Measurements from ENCODE around the gene INTS12. TPM values are rescaled to one million over a fixed set of nuclear protein-coding genes. Genes with fewer than 3 reads are reported as not detected.

Gene INTS12
- total RNA-seq, 1 experiment from 2014 or later = 4.7 TPM

DNA sequence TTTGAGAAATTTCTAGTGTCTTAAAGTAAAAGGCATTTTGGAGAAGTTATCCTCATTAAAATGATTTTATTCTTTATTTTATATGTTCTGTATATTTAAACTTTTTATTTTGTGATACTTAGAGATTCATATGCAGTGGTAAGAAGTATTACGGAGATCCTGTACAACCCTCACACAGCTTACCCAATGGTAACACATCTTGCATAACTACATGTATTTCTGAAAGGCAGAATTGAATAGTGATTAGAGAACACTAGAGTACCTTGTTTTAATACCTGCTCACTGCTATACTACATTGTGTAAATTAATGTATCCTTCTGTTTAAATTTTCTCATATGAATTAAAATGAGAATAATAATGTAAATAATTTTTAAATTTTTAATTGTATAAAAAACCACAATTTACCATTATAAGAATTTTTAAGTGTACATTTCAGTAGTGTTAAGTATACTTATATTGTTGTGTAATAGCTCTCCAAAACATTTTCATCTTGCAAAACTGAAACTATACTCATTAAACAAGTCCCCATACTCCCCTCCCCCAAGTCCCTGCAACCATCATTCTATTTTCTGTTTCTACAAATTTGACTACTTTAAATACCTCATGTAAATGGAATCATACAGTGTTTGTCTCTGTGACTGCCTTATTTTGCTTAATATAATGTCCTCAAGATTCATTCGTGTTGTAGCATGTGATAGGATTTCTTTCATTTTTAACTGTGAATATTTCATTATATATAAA, 45.4 kb downstream of the INTS12 start:
- H3K4me3 ChIP-seq (ENCODE audit: insufficient read depth, low read depth, low read length) = no peak overlapping the region
- peaks cover 1% of the 10 kb centered on the region; the same call in 1 of the 2 replicates for H3K27me3 ChIP-seq (ENCODE audit: control insufficient read depth, insufficient read depth, low read length)
- no peaks in the 10 kb centered on the region for H3K36me3 ChIP-seq (replicated peaks; ENCODE audit: control insufficient read depth, insufficient read depth, low read length)
- no peak for DNase-seq

DNA sequence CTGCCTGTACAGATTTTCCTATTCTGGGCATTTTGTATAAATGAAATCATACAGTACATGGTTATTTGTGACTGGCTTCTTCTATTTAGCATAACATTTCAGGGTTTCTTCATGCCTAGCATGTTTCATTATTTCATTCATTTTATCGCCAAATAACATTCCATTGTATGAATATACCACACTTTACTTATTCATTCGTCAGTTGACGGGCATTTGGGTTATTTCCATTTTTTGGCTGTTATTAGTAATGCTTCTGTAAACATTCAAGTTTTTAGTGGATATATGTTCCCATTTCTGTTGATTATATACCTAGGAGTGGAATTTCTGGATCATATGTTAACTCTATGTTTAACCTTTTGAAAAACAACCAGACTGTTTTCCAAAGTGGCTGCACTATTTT, 47.5 kb downstream of the INTS12 start:
- peaks cover 1% of the 10 kb centered on the region; the same call in 1 of the 2 replicates for H3K27me3 ChIP-seq (ENCODE audit: control insufficient read depth, insufficient read depth, low read length)
- H3K36me3 ChIP-seq (replicated peaks; ENCODE audit: control insufficient read depth, insufficient read depth, low read length) = no peaks in the 10 kb centered on the region
- H3K4me3 ChIP-seq (ENCODE audit: insufficient read depth, low read depth, low read length) = no peak overlapping the region
- no peak for DNase-seq

DNA sequence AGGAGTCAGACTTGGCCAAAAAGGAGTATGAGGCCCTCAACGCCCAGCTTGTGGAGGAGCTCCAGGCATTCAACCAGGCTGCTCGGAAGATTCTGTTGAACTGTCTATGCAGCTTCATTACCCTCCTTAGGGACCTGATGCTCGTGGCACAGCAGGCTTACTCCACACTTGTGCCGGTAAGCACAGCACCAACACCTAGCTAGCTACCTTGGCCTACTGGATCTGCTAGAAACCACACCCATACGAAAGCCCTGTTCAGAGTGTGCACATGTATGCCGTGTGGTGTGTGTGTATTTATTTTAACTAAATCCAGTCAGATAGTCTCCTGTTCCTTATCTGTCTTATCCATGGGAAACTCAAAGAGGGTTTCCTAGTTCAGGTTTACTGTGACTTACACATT, 49.3 kb downstream of the INTS12 start:
- Histone ChIP-seq H3K27me3 (ENCODE audit: control insufficient read depth, insufficient read depth, low read length) (peaks cover 1% of the 10 kb centered on the region; the same call in 1 of the 2 replicates), H3K36me3 (replicated peaks; ENCODE audit: control insufficient read depth, insufficient read depth, low read length) (no peaks in the 10 kb centered on the region), H3K4me3 (ENCODE audit: insufficient read depth, low read depth, low read length) (no peak overlapping the region)
- DNase-seq = no peak

DNA sequence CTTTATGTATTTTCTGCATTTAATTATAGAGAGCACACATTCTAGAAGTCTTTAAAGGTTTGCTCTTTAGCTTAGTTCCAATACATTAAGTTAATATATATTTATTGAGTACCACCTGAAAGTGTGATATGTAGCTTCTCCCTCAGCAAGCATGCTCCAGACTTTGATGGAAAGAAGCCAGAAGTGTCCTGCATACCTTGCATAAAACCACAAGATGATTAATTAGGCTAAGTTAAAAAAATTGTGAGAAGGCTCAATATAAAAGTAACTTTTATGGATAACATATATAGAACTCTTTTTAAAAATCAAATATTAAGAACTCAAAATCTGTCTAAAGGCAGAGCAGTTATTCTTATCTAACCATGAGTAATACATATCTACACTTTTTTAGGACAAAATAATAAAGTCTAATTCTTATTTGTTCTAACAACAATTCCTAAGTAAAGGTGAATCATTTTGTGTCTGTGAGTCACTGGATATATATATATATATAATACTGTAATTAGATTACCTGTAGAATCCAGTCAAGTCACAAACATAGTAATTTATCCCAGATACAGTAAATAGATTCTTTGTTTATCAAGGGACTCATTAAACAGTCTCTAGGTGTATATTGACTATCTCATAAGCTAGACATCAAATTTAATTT, 51.2 kb downstream of the INTS12 start:
- Histone ChIP-seq H3K27me3 (ENCODE audit: control insufficient read depth, insufficient read depth, low read length) (peaks cover 1% of the 10 kb centered on the region; the same call in 1 of the 2 replicates), H3K4me3 (ENCODE audit: insufficient read depth, low read depth, low read length) (no peak overlapping the region), H3K36me3 (replicated peaks; ENCODE audit: control insufficient read depth, insufficient read depth, low read length) (no peaks in the 10 kb centered on the region)
- DNase-seq = no peak

DNA sequence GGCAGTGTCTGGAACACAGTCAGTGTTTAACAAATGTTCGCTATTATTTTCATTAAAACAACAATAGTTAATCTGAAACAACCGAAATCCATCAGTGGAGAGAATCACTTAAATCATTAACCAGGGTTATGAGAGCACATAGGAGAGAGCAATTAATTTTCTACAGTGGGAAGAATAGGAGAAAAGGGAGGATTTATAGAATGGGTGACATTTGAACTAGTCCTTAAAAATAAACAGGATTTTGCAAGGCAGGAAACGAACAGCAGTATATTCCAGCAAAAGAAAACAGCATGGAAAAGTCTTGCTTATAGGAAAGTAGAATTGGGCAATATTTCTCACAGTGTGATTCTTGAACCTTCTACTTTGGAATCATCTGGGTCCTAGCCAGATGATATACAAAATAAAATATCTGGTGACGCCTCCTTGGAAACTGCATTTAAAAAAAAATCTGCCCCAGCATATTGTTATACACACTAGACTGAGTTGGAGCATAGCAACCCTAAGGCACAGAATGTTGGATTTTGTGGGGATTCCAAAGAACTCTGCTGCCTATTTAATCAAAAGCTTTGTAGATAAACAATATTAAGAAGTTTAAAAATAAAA, 56.1 kb downstream of the INTS12 start:
- H3K36me3 ChIP-seq (replicated peaks; ENCODE audit: control insufficient read depth, insufficient read depth, low read length) = no peaks in the 10 kb centered on the region
- no peak for DNase-seq
- H3K27me3 ChIP-seq (ENCODE audit: control insufficient read depth, insufficient read depth, low read length) = no peaks in the 10 kb centered on the region
- H3K4me3 ChIP-seq (ENCODE audit: insufficient read depth, low read depth, low read length) = no peak overlapping the region

DNA sequence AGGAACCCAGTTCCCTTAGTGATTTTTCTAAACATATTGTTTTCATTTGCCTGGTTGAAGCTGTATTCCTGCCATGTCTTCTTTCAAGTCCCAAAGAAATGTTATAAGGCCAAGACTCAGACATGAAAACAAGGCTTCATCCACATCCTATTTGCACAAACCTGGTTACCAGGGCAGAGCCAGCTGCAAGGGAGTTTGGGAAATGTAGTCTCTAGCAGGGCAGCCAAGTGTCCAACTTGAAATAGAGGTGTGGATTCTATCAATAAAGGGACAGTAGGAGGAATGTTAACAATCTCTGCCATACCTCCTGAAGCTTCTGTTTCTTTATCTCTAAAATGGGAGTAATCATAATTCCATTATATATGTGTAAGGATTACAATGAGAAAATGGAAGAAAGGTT, 56.6 kb downstream of the INTS12 start:
- Histone ChIP-seq H3K4me3 (ENCODE audit: insufficient read depth, low read depth, low read length) (no peak overlapping the region), H3K36me3 (replicated peaks; ENCODE audit: control insufficient read depth, insufficient read depth, low read length) (no peaks in the 10 kb centered on the region), H3K27me3 (ENCODE audit: control insufficient read depth, insufficient read depth, low read length) (no peaks in the 10 kb centered on the region)
- no peak for DNase-seq

DNA sequence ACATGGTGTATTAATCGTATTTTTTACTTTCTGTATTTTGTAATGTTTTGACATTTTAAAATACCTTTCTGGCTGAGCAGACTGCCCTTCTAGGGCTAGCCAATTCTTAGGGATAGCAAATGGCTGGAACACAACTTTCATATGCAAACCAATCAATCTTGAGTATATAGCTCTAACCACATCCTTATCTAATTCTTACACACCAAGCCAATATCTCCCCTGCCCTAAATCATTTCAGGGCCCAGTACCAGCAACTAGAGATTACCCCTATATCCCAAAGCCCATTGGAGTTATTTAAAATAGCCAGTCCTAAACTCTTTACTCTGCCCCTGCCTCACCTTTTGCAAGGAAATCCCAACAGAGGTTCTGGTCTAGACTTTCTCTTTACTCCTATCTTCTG, 58.3 kb downstream of the INTS12 start:
- no peaks in the 10 kb centered on the region for H3K36me3 ChIP-seq (replicated peaks; ENCODE audit: control insufficient read depth, insufficient read depth, low read length)
- no peak for DNase-seq
- no peaks in the 10 kb centered on the region for H3K27me3 ChIP-seq (ENCODE audit: control insufficient read depth, insufficient read depth, low read length)
- no peak overlapping the region for H3K4me3 ChIP-seq (ENCODE audit: insufficient read depth, low read depth, low read length)

DNA sequence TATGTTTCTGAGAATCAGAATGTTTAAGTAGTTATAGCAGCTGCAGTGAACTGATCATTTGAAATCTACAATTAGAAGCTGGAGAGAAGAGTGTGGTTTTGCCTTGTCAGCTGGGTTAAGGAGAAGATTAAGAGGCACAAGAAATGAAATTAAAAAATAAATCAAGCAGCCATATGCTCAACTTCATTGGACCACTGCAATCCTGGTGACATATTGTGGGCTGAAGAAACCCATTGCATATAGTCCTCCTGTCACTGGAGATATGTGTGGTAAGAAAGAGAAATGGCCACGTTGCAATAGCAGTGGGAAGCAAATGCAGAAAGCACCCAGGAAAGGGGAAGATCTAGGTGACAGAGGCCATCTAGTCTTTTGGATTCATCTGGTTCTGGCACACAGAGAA, 63.0 kb downstream of the INTS12 start:
- no peak overlapping the region for H3K4me3 ChIP-seq (ENCODE audit: insufficient read depth, low read depth, low read length)
- no peak for DNase-seq
- no peaks in the 10 kb centered on the region for H3K36me3 ChIP-seq (replicated peaks; ENCODE audit: control insufficient read depth, insufficient read depth, low read length)
- no peaks in the 10 kb centered on the region for H3K27me3 ChIP-seq (ENCODE audit: control insufficient read depth, insufficient read depth, low read length)

DNA sequence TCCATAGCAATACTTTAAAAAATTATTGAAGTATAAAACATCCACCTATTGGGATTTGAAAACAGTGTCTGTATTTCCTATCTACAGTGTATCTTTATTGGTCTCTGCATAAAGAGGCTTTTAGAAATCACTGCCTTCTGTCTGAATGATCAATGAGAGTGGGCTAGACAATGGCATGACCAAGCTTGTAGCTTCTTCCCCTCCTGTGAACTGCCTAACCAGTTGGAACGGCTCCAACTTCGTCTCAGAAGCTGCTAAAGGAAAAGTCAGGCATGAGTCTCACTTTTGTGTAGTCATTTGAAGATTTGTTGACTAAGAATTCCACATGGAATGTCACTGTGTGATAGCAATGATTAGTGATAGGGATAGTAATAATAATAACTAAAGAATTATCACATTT, 64.2 kb downstream of the INTS12 start:
- no peak for DNase-seq
- Histone ChIP-seq H3K27me3 (ENCODE audit: control insufficient read depth, insufficient read depth, low read length) (no peaks in the 10 kb centered on the region), H3K36me3 (replicated peaks; ENCODE audit: control insufficient read depth, insufficient read depth, low read length) (no peaks in the 10 kb centered on the region), H3K4me3 (ENCODE audit: insufficient read depth, low read depth, low read length) (no peak overlapping the region)

DNA sequence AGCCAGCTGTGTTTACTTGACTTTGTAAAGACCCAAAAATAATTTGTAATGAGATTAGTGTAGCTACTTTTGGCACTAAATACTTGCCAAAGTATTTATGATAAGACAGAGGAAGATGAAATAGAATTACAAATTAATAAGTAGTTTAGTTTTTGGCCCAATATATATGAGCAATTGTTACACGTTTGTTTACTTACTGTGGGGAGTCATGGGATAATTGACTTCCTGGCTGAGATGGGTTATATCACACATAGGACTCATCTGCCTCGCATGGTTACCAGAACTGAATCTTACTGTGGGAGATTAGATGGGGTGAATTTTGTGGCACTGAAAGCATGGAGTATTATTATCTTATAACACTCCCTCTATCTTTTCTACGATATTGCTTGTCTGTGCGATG, 66.6 kb downstream of the INTS12 start:
- H3K27me3 ChIP-seq (ENCODE audit: control insufficient read depth, insufficient read depth, low read length) = no peaks in the 10 kb centered on the region
- no peaks in the 10 kb centered on the region for H3K36me3 ChIP-seq (replicated peaks; ENCODE audit: control insufficient read depth, insufficient read depth, low read length)
- DNase-seq = no peak
- H3K4me3 ChIP-seq (ENCODE audit: insufficient read depth, low read depth, low read length) = no peak overlapping the region

DNA sequence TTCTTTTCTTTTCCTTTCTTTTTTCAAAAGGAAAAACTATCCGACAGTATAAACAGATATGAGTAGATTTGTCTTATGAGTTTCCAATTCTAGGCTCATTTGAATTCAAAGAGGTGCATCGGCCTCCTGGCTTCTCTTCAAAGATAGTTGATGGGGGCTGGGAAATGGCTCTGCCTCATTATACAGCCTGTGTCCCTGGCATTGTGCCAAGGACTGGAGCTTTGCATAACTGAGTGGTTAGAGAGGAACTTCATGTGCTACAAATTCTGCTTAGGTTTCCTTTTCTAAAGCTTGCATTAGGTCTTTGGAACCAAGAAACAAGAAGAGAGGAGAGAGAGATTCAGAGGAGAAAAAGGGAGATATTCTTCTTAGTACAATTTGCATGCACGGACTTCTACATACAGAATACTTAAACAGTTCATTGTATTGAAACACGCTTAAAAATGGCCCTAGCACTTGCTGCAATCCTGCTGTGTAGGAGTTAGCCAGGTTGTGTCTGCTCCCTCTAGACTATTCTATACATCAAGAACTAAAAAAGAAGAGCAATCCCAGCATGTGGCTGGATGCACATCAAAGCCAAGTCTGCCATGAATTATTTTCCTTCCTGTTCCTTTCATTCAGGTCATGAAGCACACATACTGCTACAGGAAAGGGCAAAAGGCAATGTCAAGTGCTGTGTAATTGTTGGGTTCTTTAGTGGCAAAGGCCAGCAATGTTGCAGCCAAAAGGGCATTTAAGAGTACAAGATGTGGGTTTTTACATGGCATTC, 70.9 kb downstream of the INTS12 start:
- Histone ChIP-seq H3K4me3 (ENCODE audit: insufficient read depth, low read depth, low read length) (no peak overlapping the region), H3K36me3 (replicated peaks; ENCODE audit: control insufficient read depth, insufficient read depth, low read length) (no peaks in the 10 kb centered on the region), H3K27me3 (ENCODE audit: control insufficient read depth, insufficient read depth, low read length) (no peaks in the 10 kb centered on the region)
- no peak for DNase-seq

DNA sequence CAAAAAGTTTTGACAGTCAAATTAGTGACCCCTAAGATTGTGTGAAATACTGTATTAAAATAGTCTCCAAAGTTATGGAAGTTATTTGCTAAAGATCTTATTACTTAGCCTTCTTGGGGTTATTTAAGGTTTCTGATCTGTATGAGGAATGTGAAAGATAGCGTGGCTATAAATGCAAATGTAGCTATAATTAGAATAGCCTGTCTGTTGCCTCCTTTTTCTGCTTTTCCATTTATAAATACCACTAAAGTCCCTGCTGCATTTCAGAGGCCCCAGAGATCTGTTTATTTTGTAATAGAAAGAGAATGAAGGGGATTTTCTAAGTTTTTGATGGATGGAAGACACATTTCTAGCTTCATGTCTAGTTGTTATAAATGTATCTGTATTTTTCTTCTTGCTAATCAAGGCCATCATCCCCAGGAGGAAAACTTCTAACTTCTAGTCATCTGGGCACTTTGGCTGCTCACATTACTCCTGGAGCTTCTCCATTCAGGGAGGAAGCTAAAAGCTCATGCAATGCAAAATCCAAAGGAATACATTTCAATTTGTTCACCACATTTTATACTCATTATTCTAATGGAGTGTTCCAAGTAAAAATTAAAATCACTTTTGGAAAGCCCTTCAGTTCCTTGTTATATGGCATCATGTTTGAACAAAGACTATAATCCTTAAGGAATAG, 73.9 kb downstream of the INTS12 start:
- H3K36me3 ChIP-seq (replicated peaks; ENCODE audit: control insufficient read depth, insufficient read depth, low read length) = no peaks in the 10 kb centered on the region
- H3K4me3 ChIP-seq (ENCODE audit: insufficient read depth, low read depth, low read length) = no peak overlapping the region
- DNase-seq = no peak
- no peaks in the 10 kb centered on the region for H3K27me3 ChIP-seq (ENCODE audit: control insufficient read depth, insufficient read depth, low read length)

DNA sequence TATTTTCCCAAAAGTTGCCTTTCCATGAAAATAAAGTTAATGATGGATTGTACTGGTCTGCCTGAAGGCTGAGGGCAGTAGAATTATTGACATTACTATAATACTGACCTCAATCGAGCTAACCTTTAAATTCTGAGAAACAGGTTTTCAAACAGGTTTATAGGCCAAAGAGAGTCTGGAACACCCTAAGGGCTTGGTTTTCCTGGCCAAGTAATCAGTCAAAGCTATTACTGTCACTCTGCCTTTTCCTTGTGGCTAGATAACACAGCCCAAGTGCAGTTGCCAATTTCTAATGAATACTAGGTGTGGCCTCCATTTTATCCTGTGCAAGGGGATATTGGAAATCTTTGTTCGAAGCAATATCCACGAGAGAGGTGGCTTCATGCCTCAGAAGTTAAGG, 75.2 kb downstream of the INTS12 start:
- no peaks in the 10 kb centered on the region for H3K36me3 ChIP-seq (replicated peaks; ENCODE audit: control insufficient read depth, insufficient read depth, low read length)
- H3K4me3 ChIP-seq (ENCODE audit: insufficient read depth, low read depth, low read length) = no peak overlapping the region
- H3K27me3 ChIP-seq (ENCODE audit: control insufficient read depth, insufficient read depth, low read length) = no peaks in the 10 kb centered on the region
- no peak for DNase-seq

Data from H7 (cell line).